ENCODE data around the gene LMNTD2.

The LMNTD2 gene

GRCh38 chr11:560305-561147, at the start of gene LMNTD2, which contains the start of gene RASSF7:
TSS of gene LMNTD2 (minus strand) at chr11:560738. CDS start at chr11:560716, 22 bp downstream.
TSS of gene RASSF7 (plus strand) at chr11:560970. CDS start at chr11:561769, 799 bp downstream.
- H3K36me3 Mint-ChIP-seq, result no peaks in the 10 kb centered on the region
- peak within 1 kb of the TSS; percentile 22 for H3K27ac Mint-ChIP-seq
- no peaks in the 10 kb centered on the region for H3K27me3 Mint-ChIP-seq
- peak within 1 kb of the TSS; percentile 91 for H3K4me3 Mint-ChIP-seq
- peaks cover 9% of the 10 kb centered on the region for H3K4me1 Mint-ChIP-seq (ENCODE audit: low read depth)
- H3K9me3 Mint-ChIP-seq (ENCODE audit: low read depth), result no peaks in the 10 kb centered on the region

GRCh38 chr11:609341-609811, 48.8 kb upstream of the LMNTD2 start:
- Mint-ChIP-seq H3K27ac (no peak overlapping the region), H3K9me3 (ENCODE audit: low read depth) (no peaks in the 10 kb centered on the region), H3K36me3 (no peaks in the 10 kb centered on the region), H3K4me3 (no peak overlapping the region), H3K27me3 (no peaks in the 10 kb centered on the region), H3K4me1 (ENCODE audit: low read depth) (peaks cover 6% of the 10 kb centered on the region)

GRCh38 chr11:608791-609251, 48.3 kb upstream of the LMNTD2 start:
- H3K4me3 Mint-ChIP-seq, result no peak overlapping the region
- H3K27ac Mint-ChIP-seq, result no peak overlapping the region
- peaks cover 2% of the 10 kb centered on the region for H3K4me1 Mint-ChIP-seq (ENCODE audit: low read depth)
- H3K27me3 Mint-ChIP-seq, result no peaks in the 10 kb centered on the region
- H3K9me3 Mint-ChIP-seq (ENCODE audit: low read depth), result no peaks in the 10 kb centered on the region
- no peaks in the 10 kb centered on the region for H3K36me3 Mint-ChIP-seq

DNA sequence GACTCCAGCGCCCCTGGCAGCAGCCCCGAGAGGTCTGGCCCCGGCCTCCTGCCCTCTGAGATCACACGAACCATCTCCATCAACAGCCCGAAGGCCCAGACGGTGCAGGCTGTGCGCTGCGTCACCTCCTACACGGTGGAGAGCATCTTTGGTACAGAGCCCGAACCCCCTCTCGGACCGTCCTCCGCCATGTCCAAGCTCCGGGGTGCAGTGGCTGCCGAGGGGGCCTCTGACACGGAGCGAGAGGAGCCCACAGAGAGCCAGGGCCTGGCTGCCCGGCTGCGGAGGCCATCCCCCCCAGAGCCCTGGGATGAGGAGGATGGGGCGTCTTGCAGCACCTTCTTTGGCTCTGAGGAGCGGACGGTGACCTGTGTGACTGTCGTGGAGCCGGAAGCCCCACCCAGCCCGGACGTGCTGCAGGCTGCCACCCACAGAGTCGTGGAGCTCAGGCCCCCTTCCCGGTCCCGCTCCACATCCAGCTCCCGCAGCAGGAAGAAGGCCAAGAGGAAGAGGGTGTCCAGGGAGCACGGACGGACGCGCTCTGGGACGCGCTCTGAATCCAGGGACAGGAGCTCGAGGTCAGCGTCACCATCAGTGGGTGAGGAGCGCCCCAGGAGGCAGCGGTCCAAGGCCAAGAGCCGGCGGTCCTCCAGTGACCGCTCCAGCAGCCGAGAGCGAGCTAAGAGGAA, 47.6 kb upstream of the LMNTD2 start:
- Mint-ChIP-seq H3K4me1 (ENCODE audit: low read depth) (peaks cover 2% of the 10 kb centered on the region), H3K27ac (no peak overlapping the region), H3K27me3 (no peaks in the 10 kb centered on the region), H3K4me3 (no peak overlapping the region), H3K9me3 (ENCODE audit: low read depth) (no peaks in the 10 kb centered on the region), H3K36me3 (no peaks in the 10 kb centered on the region)

- H3K27ac Mint-ChIP-seq, result no peak overlapping the region
- no peaks in the 10 kb centered on the region for H3K9me3 Mint-ChIP-seq (ENCODE audit: low read depth)
- no peaks in the 10 kb centered on the region for H3K27me3 Mint-ChIP-seq
- no peak overlapping the region for H3K4me3 Mint-ChIP-seq
- no peaks in the 10 kb centered on the region for H3K36me3 Mint-ChIP-seq
- H3K4me1 Mint-ChIP-seq (ENCODE audit: low read depth), result peaks cover 2% of the 10 kb centered on the region
Measured at GRCh38 chr11:607020-607780, 46.7 kb upstream of the LMNTD2 start.

- Mint-ChIP-seq H3K9me3 (ENCODE audit: low read depth) (no peaks in the 10 kb centered on the region), H3K27ac (no peak overlapping the region), H3K27me3 (no peaks in the 10 kb centered on the region), H3K4me1 (ENCODE audit: low read depth) (no peaks in the 10 kb centered on the region), H3K4me3 (no peak overlapping the region), H3K36me3 (no peaks in the 10 kb centered on the region)
Measured at GRCh38 chr11:606245-606644, 45.7 kb upstream of the LMNTD2 start.

- Mint-ChIP-seq H3K9me3 (ENCODE audit: low read depth) (no peaks in the 10 kb centered on the region), H3K4me3 (no peak overlapping the region), H3K27me3 (no peaks in the 10 kb centered on the region), H3K27ac (no peak overlapping the region), H3K4me1 (ENCODE audit: low read depth) (no peaks in the 10 kb centered on the region), H3K36me3 (no peaks in the 10 kb centered on the region)
Measured at GRCh38 chr11:605286-606129, 45.0 kb upstream of the LMNTD2 start.

DNA sequence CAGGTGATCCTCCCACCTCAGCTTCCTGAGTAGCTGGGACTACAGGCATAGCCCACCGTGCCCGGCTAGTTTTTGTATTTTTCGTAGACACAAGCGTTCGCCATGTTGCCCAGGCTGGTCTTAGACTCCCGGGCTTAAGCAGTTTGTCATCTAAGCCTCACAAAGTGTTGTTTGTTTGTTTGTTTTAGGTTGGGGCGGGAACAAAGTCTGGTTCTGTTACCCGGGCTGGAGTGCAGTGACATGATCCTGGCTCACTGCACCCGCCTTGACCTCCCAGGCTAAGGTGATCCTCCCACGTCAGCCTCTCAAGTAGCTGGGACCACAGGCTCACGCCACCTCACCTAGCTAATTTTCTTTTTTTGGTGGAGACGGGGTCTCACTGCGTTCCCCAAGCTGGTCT, 42.6 kb upstream of the LMNTD2 start:
- Mint-ChIP-seq H3K27me3 (no peaks in the 10 kb centered on the region), H3K4me3 (no peak overlapping the region), H3K4me1 (ENCODE audit: low read depth) (no peaks in the 10 kb centered on the region), H3K36me3 (no peaks in the 10 kb centered on the region), H3K27ac (no peak overlapping the region), H3K9me3 (ENCODE audit: low read depth) (no peaks in the 10 kb centered on the region)

GRCh38 chr11:601573-602245, 41.2 kb upstream of the LMNTD2 start:
- Mint-ChIP-seq H3K4me1 (ENCODE audit: low read depth) (no peaks in the 10 kb centered on the region), H3K27ac (peak overlapping the region; percentile 10), H3K9me3 (ENCODE audit: low read depth) (no peaks in the 10 kb centered on the region), H3K27me3 (no peaks in the 10 kb centered on the region), H3K4me3 (no peak overlapping the region), H3K36me3 (no peaks in the 10 kb centered on the region)

- H3K9me3 Mint-ChIP-seq (ENCODE audit: low read depth), result no peaks in the 10 kb centered on the region
- peaks cover 7% of the 10 kb centered on the region for H3K4me1 Mint-ChIP-seq (ENCODE audit: low read depth)
- no peaks in the 10 kb centered on the region for H3K27me3 Mint-ChIP-seq
- no peak overlapping the region for H3K4me3 Mint-ChIP-seq
- no peak overlapping the region for H3K27ac Mint-ChIP-seq
- no peaks in the 10 kb centered on the region for H3K36me3 Mint-ChIP-seq
Measured at GRCh38 chr11:598005-598680, 37.6 kb upstream of the LMNTD2 start.

- Mint-ChIP-seq H3K27ac (no peak overlapping the region), H3K27me3 (no peaks in the 10 kb centered on the region), H3K4me3 (no peak overlapping the region), H3K36me3 (peaks cover 3% of the 10 kb centered on the region), H3K4me1 (ENCODE audit: low read depth) (peaks cover 8% of the 10 kb centered on the region), H3K9me3 (ENCODE audit: low read depth) (no peaks in the 10 kb centered on the region)
Measured at GRCh38 chr11:597166-597725, 36.7 kb upstream of the LMNTD2 start.

- Mint-ChIP-seq H3K27me3 (no peaks in the 10 kb centered on the region), H3K36me3 (peaks cover 3% of the 10 kb centered on the region), H3K9me3 (ENCODE audit: low read depth) (no peaks in the 10 kb centered on the region), H3K27ac (no peak overlapping the region), H3K4me1 (ENCODE audit: low read depth) (peaks cover 9% of the 10 kb centered on the region), H3K4me3 (no peak overlapping the region)
Measured at GRCh38 chr11:596374-596773, 35.8 kb upstream of the LMNTD2 start.

DNA sequence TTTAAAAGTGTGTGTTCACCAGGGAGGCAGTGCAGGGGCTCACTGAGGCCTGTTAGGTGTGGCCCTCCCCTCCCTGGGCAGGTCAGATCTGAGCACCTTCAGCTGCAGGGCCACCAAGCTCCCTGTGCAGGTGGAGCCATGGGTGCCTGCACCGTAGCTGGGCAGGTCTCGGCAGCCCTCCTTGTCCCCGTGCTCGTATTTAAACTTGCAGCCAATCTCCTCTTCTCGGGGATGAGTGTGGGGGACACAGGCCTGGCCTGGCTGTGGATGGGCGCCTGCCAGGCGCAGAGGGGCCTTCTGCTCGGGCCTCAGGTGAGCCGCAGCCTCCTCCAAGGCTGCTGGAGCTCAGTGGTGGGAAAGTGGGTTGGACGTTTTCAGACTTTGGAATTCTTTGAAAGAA, 34.9 kb upstream of the LMNTD2 start:
- Mint-ChIP-seq H3K36me3 (peaks cover 3% of the 10 kb centered on the region), H3K27ac (no peak overlapping the region), H3K27me3 (no peaks in the 10 kb centered on the region), H3K4me3 (no peak overlapping the region), H3K4me1 (ENCODE audit: low read depth) (peaks cover 9% of the 10 kb centered on the region), H3K9me3 (ENCODE audit: low read depth) (no peaks in the 10 kb centered on the region)
